ENCODE data around the gene DXO. TPM values are rescaled to one million over a fixed set of nuclear protein-coding genes. Genes with fewer than 3 reads are reported as not detected.
"Not testable (repeated sequence)": the region's sequence is repeated elsewhere in the genome, so short reads cannot be mapped to it uniquely, and the experiment has no call there.

DXO gene
- polyA plus RNA-seq, 1 donor (not counting 4 experiments of a cell fraction or from before 2014, with no cell fraction given) = 7.0 TPM

- DNase-seq (ENCODE audit: low read depth, low spot score) (no peak), FAIRE-seq (no peak)
- Histone ChIP-seq H3K9ac (ENCODE audit: control insufficient read depth, extremely low read depth, insufficient read depth, low read length) (no peak overlapping the region), H4K20me1 (ENCODE audit: control insufficient read depth, extremely low read depth, insufficient read depth, low read length) (no peaks in the 10 kb centered on the region), H3K9me3 (ENCODE audit: control insufficient read depth, low read depth, low read length) (no peaks in the 10 kb centered on the region), H3K27me3 (ENCODE audit: control insufficient read depth, extremely low read depth, insufficient read depth, low read length) (peaks cover 11% of the 10 kb centered on the region), H3K9me1 (ENCODE audit: control insufficient read depth, extremely low read depth, insufficient read depth, low read length) (no peaks in the 10 kb centered on the region), H3K36me3 (ENCODE audit: control insufficient read depth in 2 of 2, extremely low read depth in 1 of 2, insufficient read depth in 2 of 2, low read length in 2 of 2) (no peaks in the 10 kb centered on the region), H3K79me2 (ENCODE audit: control insufficient read depth, insufficient read depth, low read length) (no peaks in the 10 kb centered on the region), H3K27ac (ENCODE audit: control insufficient read depth, insufficient read depth, low read length) (no peak overlapping the region), H2AFZ (ENCODE audit: control insufficient read depth, low read length) (no peak overlapping the region), H3K4me2 (ENCODE audit: control insufficient read depth, extremely low read depth, insufficient read depth, low read depth, low read length) (no peak overlapping the region), H3K4me1 (ENCODE audit: control insufficient read depth, extremely low read depth, insufficient read depth, low read length) (no peaks in the 10 kb centered on the region), H3K4me3 (ENCODE audit: control insufficient read depth in 2 of 3, extremely low read depth in 1 of 3, insufficient read depth in 2 of 3, low read depth in 1 of 3, low read length in 3 of 3) (no peak overlapping the region)
- dilution Hi-C loops (cut with MboI; ENCODE audit: extremely low pct_ligation_motif_present, low sequenced_read_pairs) = no loop called here
- TF ChIP-seq CTCF (optimal IDR thresholded peaks at IDR 0.05 in 1 of 3, IDR thresholded peaks at IDR 0.05 in 1 of 3, conservative IDR thresholded peaks at IDR 0.05 in 1 of 3; ENCODE audit: extremely low read depth in 1 of 3, insufficient read depth in 2 of 3, low read length in 3 of 3) (no peak), EZH2 (IDR thresholded peaks at IDR 0.05; ENCODE audit: low read length) (no peak)
These were observed 38.4 kb downstream of the DXO start for GRCh38 chr6:31933537-31933936.

- H3K4me2 ChIP-seq (ENCODE audit: control insufficient read depth, extremely low read depth, insufficient read depth, low read depth, low read length); H2AFZ ChIP-seq (ENCODE audit: control insufficient read depth, low read length); H3K9ac ChIP-seq (ENCODE audit: control insufficient read depth, extremely low read depth, insufficient read depth, low read length); FAIRE-seq; DNase-seq (ENCODE audit: low read depth, low spot score); H3K4me3 ChIP-seq (ENCODE audit: control insufficient read depth in 2 of 3, extremely low read depth in 1 of 3, insufficient read depth in 2 of 3, low read depth in 1 of 3, low read length in 3 of 3); H3K9me1 ChIP-seq (ENCODE audit: control insufficient read depth, extremely low read depth, insufficient read depth, low read length); H3K4me1 ChIP-seq (ENCODE audit: control insufficient read depth, extremely low read depth, insufficient read depth, low read length); H3K9me3 ChIP-seq (ENCODE audit: control insufficient read depth, low read depth, low read length); H3K27ac ChIP-seq (ENCODE audit: control insufficient read depth, insufficient read depth, low read length); H4K20me1 ChIP-seq (ENCODE audit: control insufficient read depth, extremely low read depth, insufficient read depth, low read length); H3K79me2 ChIP-seq (ENCODE audit: control insufficient read depth, insufficient read depth, low read length); H3K36me3 ChIP-seq (ENCODE audit: control insufficient read depth in 2 of 2, extremely low read depth in 1 of 2, insufficient read depth in 2 of 2, low read length in 2 of 2); dilution Hi-C loops (cut with MboI; ENCODE audit: extremely low pct_ligation_motif_present, low sequenced_read_pairs): not testable (repeated sequence)
- H3K27me3 ChIP-seq (ENCODE audit: control insufficient read depth, extremely low read depth, insufficient read depth, low read length) = peaks cover 18% of the 10 kb centered on the region
These were observed 39.8 kb downstream of the DXO start for GRCh38 chr6:31932137-31932536.

- no peak overlapping the region for H3K27ac ChIP-seq (ENCODE audit: control insufficient read depth, insufficient read depth, low read length)
- no peak overlapping the region for H3K9ac ChIP-seq (ENCODE audit: control insufficient read depth, extremely low read depth, insufficient read depth, low read length)
- no peak overlapping the region for H3K4me3 ChIP-seq (ENCODE audit: control insufficient read depth in 2 of 3, extremely low read depth in 1 of 3, insufficient read depth in 2 of 3, low read depth in 1 of 3, low read length in 3 of 3)
- H3K9me1 ChIP-seq (ENCODE audit: control insufficient read depth, extremely low read depth, insufficient read depth, low read length) = no peaks in the 10 kb centered on the region
- no peaks in the 10 kb centered on the region for H3K36me3 ChIP-seq (ENCODE audit: control insufficient read depth in 2 of 2, extremely low read depth in 1 of 2, insufficient read depth in 2 of 2, low read length in 2 of 2)
- H3K79me2 ChIP-seq (ENCODE audit: control insufficient read depth, insufficient read depth, low read length) = no peaks in the 10 kb centered on the region
- dilution Hi-C loops (cut with MboI; ENCODE audit: extremely low pct_ligation_motif_present, low sequenced_read_pairs) = no loop called here
- H4K20me1 ChIP-seq (ENCODE audit: control insufficient read depth, extremely low read depth, insufficient read depth, low read length) = no peaks in the 10 kb centered on the region
- H2AFZ ChIP-seq (ENCODE audit: control insufficient read depth, low read length) = no peak overlapping the region
- no peaks in the 10 kb centered on the region for H3K9me3 ChIP-seq (ENCODE audit: control insufficient read depth, low read depth, low read length)
- FAIRE-seq (no peak), DNase-seq (ENCODE audit: low read depth, low spot score) (no peak)
- peaks cover 18% of the 10 kb centered on the region for H3K27me3 ChIP-seq (ENCODE audit: control insufficient read depth, extremely low read depth, insufficient read depth, low read length)
- no peak for TF ChIP-seq EZH2 (IDR thresholded peaks at IDR 0.05; ENCODE audit: low read length)
- no peak for TF ChIP-seq CTCF (optimal IDR thresholded peaks at IDR 0.05 in 1 of 3, IDR thresholded peaks at IDR 0.05 in 1 of 3, conservative IDR thresholded peaks at IDR 0.05 in 1 of 3; ENCODE audit: extremely low read depth in 1 of 3, insufficient read depth in 2 of 3, low read length in 3 of 3)
- no peak overlapping the region for H3K4me2 ChIP-seq (ENCODE audit: control insufficient read depth, extremely low read depth, insufficient read depth, low read depth, low read length)
- no peaks in the 10 kb centered on the region for H3K4me1 ChIP-seq (ENCODE audit: control insufficient read depth, extremely low read depth, insufficient read depth, low read length)
These were observed 41.0 kb downstream of the DXO start for GRCh38 chr6:31930962-31931361.

Data from keratinocyte (primary cell).